Right atrium auricular region (tissue), 2 donors: ENCODE data around the gene RTTN. TPM values are rescaled to one million over a fixed set of nuclear protein-coding genes. Genes with fewer than 3 reads are reported as not detected.

Experiments used
- DNase-seq: peaks from one replicate; pipeline ENCODE4 v3.0.0-alpha.2; 2019; ENCODE audit warnings: low spot score
- H3K27ac ChIP-seq, 2 donors: fragments of 200-600 bp; sonication (generic); 1 replicate in 1 of 2; 2 replicates in 1 of 2; pipeline ENCODE4 v1.5.1; 2016 to 2019
- H3K27me3 ChIP-seq, 2 donors: fragments of 200-600 bp; sonication (generic); one replicate each; pipeline versions ENCODE4 v1.5.1 to v1.6.0; 2017 to 2019
- H3K36me3 ChIP-seq: fragments of 200-600 bp; sonication (generic); one replicate; pipeline ENCODE4 v1.5.1; 2016
- H3K4me1 ChIP-seq, 2 donors: fragments of 200-600 bp; sonication (generic); one replicate each; pipeline versions ENCODE4 v1.5.1 to v1.6.0; 2017 to 2019
- H3K4me3 ChIP-seq, 2 donors: fragments of 200-600 bp; sonication (generic); 1 replicate in 1 of 2; 2 replicates in 1 of 2; pipeline ENCODE4 v1.5.1; 2017 to 2019; ENCODE audit warnings: mild to moderate bottlenecking in 1 of 2, moderate library complexity in 1 of 2
- H3K9me3 ChIP-seq, 2 donors: fragments of 200-600 bp; sonication (generic); one replicate each; pipeline ENCODE4 v1.5.1; 2019
- CTCF ChIP-seq, 2 donors: fragments of 200-600 bp; sonication (generic); IDR thresholded peaks; one replicate each; pipeline ENCODE4 v1.5.1; 2019; ENCODE audit warnings: antibody characterized with exemption in 2 of 2
- total RNA-seq, 2 donors: library from RNA; depleted of rRNA; stranded (reverse); fragments of >200 nt; gene quantifications; one replicate each; pipeline ENCODE4 v1.1.0, GENCODE V29; 2016

The RTTN gene
- total RNA-seq, 2 donors from 2014 or later: 6.3 to 8.0 TPM

- Histone ChIP-seq H3K4me3 (no peak overlapping the region), H3K27me3 (no peaks in the 10 kb centered on the region), H3K4me1 (no peaks in the 10 kb centered on the region), H3K27ac (no peak overlapping the region), H3K36me3 (no peaks in the 10 kb centered on the region), H3K9me3 (peaks cover 0 to 5% of the 10 kb centered on the region in 2 donors)
- no peak for TF ChIP-seq CTCF (IDR thresholded peaks at IDR 0.05)
- DNase-seq: no peak
Measured at GRCh38 chr18:70132999-70133398, 72.5 kb downstream of the RTTN start.

- Histone ChIP-seq H3K27me3 (no peaks in the 10 kb centered on the region), H3K9me3 (peaks cover 0 to 5% of the 10 kb centered on the region in 2 donors), H3K4me1 (no peaks in the 10 kb centered on the region), H3K4me3 (no peak overlapping the region), H3K27ac (no peak overlapping the region), H3K36me3 (peaks cover 5% of the 10 kb centered on the region)
- TF ChIP-seq CTCF (IDR thresholded peaks at IDR 0.05): no peak
- no peak for DNase-seq
Measured at GRCh38 chr18:70128271-70128670, 77.2 kb downstream of the RTTN start.

GRCh38 chr18:70127359-70127758, 78.1 kb downstream of the RTTN start:
- H3K27me3 ChIP-seq: no peaks in the 10 kb centered on the region
- H3K4me3 ChIP-seq: no peak overlapping the region
- H3K27ac ChIP-seq: no peak overlapping the region
- peaks cover 0 to 5% of the 10 kb centered on the region in 2 donors for H3K9me3 ChIP-seq
- no peak for TF ChIP-seq CTCF (IDR thresholded peaks at IDR 0.05)
- DNase-seq: no peak
- H3K4me1 ChIP-seq: no peaks in the 10 kb centered on the region
- H3K36me3 ChIP-seq: peaks cover 5% of the 10 kb centered on the region

- Histone ChIP-seq H3K4me1 (no peaks in the 10 kb centered on the region), H3K9me3 (peaks cover 0 to 5% of the 10 kb centered on the region in 2 donors), H3K27ac (no peak overlapping the region), H3K36me3 (peaks cover 5% of the 10 kb centered on the region), H3K4me3 (no peak overlapping the region), H3K27me3 (no peaks in the 10 kb centered on the region)
- no peak for DNase-seq
- no peak for TF ChIP-seq CTCF (IDR thresholded peaks at IDR 0.05)
Measured at GRCh38 chr18:70126832-70127231, 78.7 kb downstream of the RTTN start.

- H3K36me3 ChIP-seq: peaks cover 10% of the 10 kb centered on the region
- no peak for TF ChIP-seq CTCF (IDR thresholded peaks at IDR 0.05)
- no peaks in the 10 kb centered on the region for H3K9me3 ChIP-seq
- no peaks in the 10 kb centered on the region for H3K27me3 ChIP-seq
- H3K27ac ChIP-seq: no peak overlapping the region
- no peak overlapping the region for H3K4me3 ChIP-seq
- H3K4me1 ChIP-seq: no peaks in the 10 kb centered on the region
- no peak for DNase-seq
Measured at GRCh38 chr18:70124139-70124538, 81.3 kb downstream of the RTTN start.

- no peak overlapping the region for H3K27ac ChIP-seq
- no peak for DNase-seq
- H3K4me1 ChIP-seq: no peaks in the 10 kb centered on the region
- H3K27me3 ChIP-seq: no peaks in the 10 kb centered on the region
- H3K4me3 ChIP-seq: no peak overlapping the region
- H3K36me3 ChIP-seq: peaks cover 10% of the 10 kb centered on the region
- TF ChIP-seq CTCF (IDR thresholded peaks at IDR 0.05): no peak
- H3K9me3 ChIP-seq: no peaks in the 10 kb centered on the region
Measured at GRCh38 chr18:70121842-70122241, 83.6 kb downstream of the RTTN start.
